Measurements from ENCODE around the gene PRRT2.

PRRT2 gene

DNA sequence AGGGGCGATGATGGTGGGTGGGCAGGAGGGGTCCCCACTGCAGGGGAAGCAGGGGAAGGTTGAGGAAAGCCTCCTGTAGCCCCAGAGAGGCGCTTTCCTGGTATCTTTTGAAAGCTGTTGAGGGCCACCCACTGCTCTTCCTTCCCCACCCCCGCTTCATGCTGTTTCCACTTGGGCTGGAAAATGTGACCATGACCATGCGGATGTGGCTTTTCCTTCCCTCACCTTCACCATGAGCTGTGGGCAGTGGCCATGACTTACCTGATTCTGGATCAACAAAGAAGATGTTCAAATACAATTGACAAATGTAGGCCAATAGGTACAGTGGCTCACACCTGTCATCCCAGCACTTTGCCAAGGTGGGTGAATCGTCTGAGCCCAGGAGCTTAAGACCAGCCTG, 22.1 kb downstream of the PRRT2 start:
- H3K9ac ChIP-seq (ENCODE audit: low read depth, low read length) = no peak overlapping the region
- no peaks in the 10 kb centered on the region for H3K4me1 ChIP-seq (ENCODE audit: control insufficient read depth, insufficient read depth, low read length)
- no peak overlapping the region for H3K4me3 ChIP-seq (ENCODE audit: low read depth, low read length)
- no peaks in the 10 kb centered on the region for H3K27me3 ChIP-seq (ENCODE audit: control insufficient read depth, insufficient read depth, low read length)
- H3K36me3 ChIP-seq (ENCODE audit: control insufficient read depth, insufficient read depth, low read length) = peaks cover 2% of the 10 kb centered on the region
- H3K9me3 ChIP-seq (ENCODE audit: control insufficient read depth, insufficient read depth, low read length) = no peaks in the 10 kb centered on the region

DNA sequence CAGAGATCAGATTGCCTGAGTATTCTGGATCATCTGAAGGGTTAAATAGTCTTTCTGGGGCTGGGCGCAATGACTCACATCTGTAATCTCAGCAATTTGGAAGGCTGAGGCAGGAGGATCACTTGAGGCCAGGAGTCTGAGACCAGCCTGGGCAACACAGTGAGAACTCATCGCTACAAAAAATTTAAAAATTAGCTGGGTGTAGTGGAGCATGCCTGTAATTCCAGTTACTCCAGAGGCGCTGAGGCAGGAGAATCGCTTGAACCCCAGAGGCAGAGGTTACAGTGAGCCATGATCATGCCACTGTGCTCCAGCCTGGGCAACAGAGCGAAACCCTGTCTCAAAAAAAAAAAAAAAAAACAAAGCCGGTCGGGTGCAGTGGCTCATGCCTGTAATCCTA, 23.9 kb downstream of the PRRT2 start:
- H3K4me3 ChIP-seq (ENCODE audit: low read depth, low read length) = no peak overlapping the region

GRCh38 chr16:29836623-29837022, 24.6 kb downstream of the PRRT2 start:
- no peaks in the 10 kb centered on the region for H3K36me3 ChIP-seq (ENCODE audit: control insufficient read depth, insufficient read depth, low read length)
- no peak overlapping the region for H3K4me3 ChIP-seq (ENCODE audit: low read depth, low read length)
- H3K27me3 ChIP-seq (ENCODE audit: control insufficient read depth, insufficient read depth, low read length) = no peaks in the 10 kb centered on the region
- no peaks in the 10 kb centered on the region for H3K9me3 ChIP-seq (ENCODE audit: control insufficient read depth, insufficient read depth, low read length)
- H3K4me1 ChIP-seq (ENCODE audit: control insufficient read depth, insufficient read depth, low read length) = no peaks in the 10 kb centered on the region
- H3K9ac ChIP-seq (ENCODE audit: low read depth, low read length) = no peak overlapping the region

More for the DNA sequence above, 23.9 kb downstream of the PRRT2 start:
- H3K4me1 ChIP-seq (ENCODE audit: control insufficient read depth, insufficient read depth, low read length) = no peaks in the 10 kb centered on the region
- H3K9me3 ChIP-seq (ENCODE audit: control insufficient read depth, insufficient read depth, low read length) = no peaks in the 10 kb centered on the region
- H3K36me3 ChIP-seq (ENCODE audit: control insufficient read depth, insufficient read depth, low read length) = no peaks in the 10 kb centered on the region
- no peak overlapping the region for H3K9ac ChIP-seq (ENCODE audit: low read depth, low read length)
- H3K27me3 ChIP-seq (ENCODE audit: control insufficient read depth, insufficient read depth, low read length) = no peaks in the 10 kb centered on the region

DNA sequence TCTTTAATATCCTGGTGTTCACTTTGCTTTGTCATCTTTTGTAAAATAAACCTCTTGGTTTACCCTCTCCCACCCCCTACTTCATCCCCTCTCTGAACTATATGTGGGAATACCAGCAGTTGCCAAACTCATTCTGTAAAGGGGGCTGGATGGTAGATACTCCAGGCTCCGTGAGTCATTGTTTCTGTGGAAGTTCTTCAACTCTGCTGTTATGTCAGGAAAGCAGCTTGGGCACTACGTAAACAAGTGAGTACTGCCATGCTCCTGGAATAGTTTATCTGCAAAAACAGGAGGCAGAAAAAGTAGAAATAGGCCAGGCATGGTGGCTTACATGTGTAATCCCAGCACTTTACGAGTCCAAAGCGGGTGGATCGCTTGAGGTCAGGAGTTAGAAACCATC, 25.8 kb downstream of the PRRT2 start:
- Histone ChIP-seq H3K4me1 (ENCODE audit: control insufficient read depth, insufficient read depth, low read length) (no peaks in the 10 kb centered on the region), H3K4me3 (ENCODE audit: low read depth, low read length) (no peak overlapping the region), H3K27me3 (ENCODE audit: control insufficient read depth, insufficient read depth, low read length) (no peaks in the 10 kb centered on the region), H3K9ac (ENCODE audit: low read depth, low read length) (no peak overlapping the region), H3K9me3 (ENCODE audit: control insufficient read depth, insufficient read depth, low read length) (no peaks in the 10 kb centered on the region), H3K36me3 (ENCODE audit: control insufficient read depth, insufficient read depth, low read length) (no peaks in the 10 kb centered on the region)

DNA sequence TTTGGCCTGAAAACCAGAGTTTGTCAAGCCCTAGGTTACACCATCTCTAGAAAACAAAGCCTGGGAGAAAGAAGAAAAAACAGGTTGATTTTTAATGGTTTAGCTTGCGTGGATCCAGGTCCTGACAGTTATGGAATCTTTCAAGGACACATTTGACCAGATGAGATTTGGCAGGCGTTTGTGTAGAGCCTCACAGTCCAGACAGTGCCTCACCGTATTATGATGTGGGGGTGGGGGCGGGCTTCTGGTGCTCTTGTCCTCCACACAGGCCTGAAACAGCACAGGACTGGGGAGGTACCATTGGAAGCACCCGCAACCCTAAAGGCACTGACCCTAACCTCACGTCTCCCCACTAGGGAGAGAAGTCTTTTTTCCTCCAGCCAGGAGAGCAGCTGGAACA, 27.8 kb downstream of the PRRT2 start:
- H3K9ac ChIP-seq (ENCODE audit: low read depth, low read length) = no peak overlapping the region

GRCh38 chr16:29840240-29840639, 28.2 kb downstream of the PRRT2 start:
- H3K36me3 ChIP-seq (ENCODE audit: control insufficient read depth, insufficient read depth, low read length) = no peaks in the 10 kb centered on the region
- no peaks in the 10 kb centered on the region for H3K4me1 ChIP-seq (ENCODE audit: control insufficient read depth, insufficient read depth, low read length)
- no peaks in the 10 kb centered on the region for H3K9me3 ChIP-seq (ENCODE audit: control insufficient read depth, insufficient read depth, low read length)
- no peak overlapping the region for H3K9ac ChIP-seq (ENCODE audit: low read depth, low read length)
- no peak overlapping the region for H3K4me3 ChIP-seq (ENCODE audit: low read depth, low read length)
- no peaks in the 10 kb centered on the region for H3K27me3 ChIP-seq (ENCODE audit: control insufficient read depth, insufficient read depth, low read length)

More for the DNA sequence above, 27.8 kb downstream of the PRRT2 start:
- H3K27me3 ChIP-seq (ENCODE audit: control insufficient read depth, insufficient read depth, low read length) = no peaks in the 10 kb centered on the region
- H3K4me3 ChIP-seq (ENCODE audit: low read depth, low read length) = no peak overlapping the region
- H3K9me3 ChIP-seq (ENCODE audit: control insufficient read depth, insufficient read depth, low read length) = no peaks in the 10 kb centered on the region
- H3K4me1 ChIP-seq (ENCODE audit: control insufficient read depth, insufficient read depth, low read length) = no peaks in the 10 kb centered on the region
- no peaks in the 10 kb centered on the region for H3K36me3 ChIP-seq (ENCODE audit: control insufficient read depth, insufficient read depth, low read length)

DNA sequence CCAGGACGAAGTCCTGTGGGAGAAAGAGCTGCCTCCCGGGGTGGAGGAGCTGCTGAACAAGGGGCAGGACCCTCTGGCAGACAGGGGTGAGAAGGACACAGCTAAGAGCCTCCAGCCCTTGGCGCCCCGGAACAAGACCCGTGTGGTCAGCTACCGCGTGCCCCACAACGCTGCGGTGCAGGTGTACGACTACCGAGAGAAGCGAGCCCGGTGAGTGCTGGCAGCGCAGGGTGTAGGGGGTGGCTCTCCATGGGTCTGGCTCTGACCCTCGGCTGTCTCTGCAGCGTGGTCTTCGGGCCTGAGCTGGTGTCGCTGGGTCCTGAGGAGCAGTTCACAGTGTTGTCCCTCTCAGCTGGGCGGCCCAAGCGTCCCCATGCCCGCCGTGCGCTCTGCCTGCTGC, 29.6 kb downstream of the PRRT2 start:
- Histone ChIP-seq H3K36me3 (ENCODE audit: control insufficient read depth, insufficient read depth, low read length) (no peaks in the 10 kb centered on the region), H3K9me3 (ENCODE audit: control insufficient read depth, insufficient read depth, low read length) (no peaks in the 10 kb centered on the region), H3K4me1 (ENCODE audit: control insufficient read depth, insufficient read depth, low read length) (no peaks in the 10 kb centered on the region), H3K9ac (ENCODE audit: low read depth, low read length) (no peak overlapping the region), H3K4me3 (ENCODE audit: low read depth, low read length) (no peak overlapping the region), H3K27me3 (ENCODE audit: control insufficient read depth, insufficient read depth, low read length) (no peaks in the 10 kb centered on the region)

DNA sequence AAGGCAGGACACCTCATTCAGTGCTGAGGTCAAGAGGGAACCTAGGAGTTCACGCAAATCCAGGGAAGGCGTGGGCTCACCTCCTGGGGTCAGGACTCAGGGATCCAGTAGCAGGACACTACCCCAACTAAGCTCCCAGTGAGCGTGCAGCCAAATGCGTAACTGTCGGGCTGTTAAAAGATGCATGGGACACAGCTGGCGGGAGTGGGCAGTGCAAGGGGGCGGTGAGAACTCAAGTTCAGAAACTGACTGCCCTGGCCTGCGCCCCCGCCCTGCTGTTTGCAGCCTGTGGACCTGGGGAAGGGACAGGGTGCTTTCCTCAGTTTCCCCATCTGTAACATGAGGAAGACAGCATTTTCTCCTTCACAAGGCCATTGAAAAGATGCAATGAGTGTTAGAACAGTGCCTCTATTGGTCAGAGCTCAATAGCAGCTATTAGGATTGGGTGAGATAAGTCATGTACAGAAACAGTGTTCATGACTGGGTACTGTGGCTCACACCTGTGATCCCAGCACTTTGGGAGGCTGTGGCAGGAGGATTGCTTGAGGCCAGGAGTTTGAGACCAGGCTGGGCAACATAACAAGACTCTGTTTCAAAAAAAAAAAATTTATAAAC, 30.8 kb downstream of the PRRT2 start:
- H3K4me3 ChIP-seq (ENCODE audit: low read depth, low read length) = no peak overlapping the region
- no peaks in the 10 kb centered on the region for H3K27me3 ChIP-seq (ENCODE audit: control insufficient read depth, insufficient read depth, low read length)
- H3K4me1 ChIP-seq (ENCODE audit: control insufficient read depth, insufficient read depth, low read length) = no peaks in the 10 kb centered on the region
- no peaks in the 10 kb centered on the region for H3K36me3 ChIP-seq (ENCODE audit: control insufficient read depth, insufficient read depth, low read length)
- no peaks in the 10 kb centered on the region for H3K9me3 ChIP-seq (ENCODE audit: control insufficient read depth, insufficient read depth, low read length)
- H3K9ac ChIP-seq (ENCODE audit: low read depth, low read length) = no peak overlapping the region

- H3K4me3 ChIP-seq (ENCODE audit: low read depth, low read length) = no peak overlapping the region
- no peaks in the 10 kb centered on the region for H3K4me1 ChIP-seq (ENCODE audit: control insufficient read depth, insufficient read depth, low read length)
- no peaks in the 10 kb centered on the region for H3K27me3 ChIP-seq (ENCODE audit: control insufficient read depth, insufficient read depth, low read length)
- H3K36me3 ChIP-seq (ENCODE audit: control insufficient read depth, insufficient read depth, low read length) = no peaks in the 10 kb centered on the region
- no peaks in the 10 kb centered on the region for H3K9me3 ChIP-seq (ENCODE audit: control insufficient read depth, insufficient read depth, low read length)
- H3K9ac ChIP-seq (ENCODE audit: low read depth, low read length) = no peak overlapping the region
Measured at GRCh38 chr16:29843931-29844330, 31.9 kb downstream of the PRRT2 start.

- H3K36me3 ChIP-seq (ENCODE audit: control insufficient read depth, insufficient read depth, low read length) = no peaks in the 10 kb centered on the region
- no peak overlapping the region for H3K4me3 ChIP-seq (ENCODE audit: low read depth, low read length)
- no peaks in the 10 kb centered on the region for H3K4me1 ChIP-seq (ENCODE audit: control insufficient read depth, insufficient read depth, low read length)
- no peak overlapping the region for H3K9ac ChIP-seq (ENCODE audit: low read depth, low read length)
- H3K27me3 ChIP-seq (ENCODE audit: control insufficient read depth, insufficient read depth, low read length) = no peaks in the 10 kb centered on the region
- no peaks in the 10 kb centered on the region for H3K9me3 ChIP-seq (ENCODE audit: control insufficient read depth, insufficient read depth, low read length)
Measured at GRCh38 chr16:29844575-29845331, 32.8 kb downstream of the PRRT2 start.

DNA sequence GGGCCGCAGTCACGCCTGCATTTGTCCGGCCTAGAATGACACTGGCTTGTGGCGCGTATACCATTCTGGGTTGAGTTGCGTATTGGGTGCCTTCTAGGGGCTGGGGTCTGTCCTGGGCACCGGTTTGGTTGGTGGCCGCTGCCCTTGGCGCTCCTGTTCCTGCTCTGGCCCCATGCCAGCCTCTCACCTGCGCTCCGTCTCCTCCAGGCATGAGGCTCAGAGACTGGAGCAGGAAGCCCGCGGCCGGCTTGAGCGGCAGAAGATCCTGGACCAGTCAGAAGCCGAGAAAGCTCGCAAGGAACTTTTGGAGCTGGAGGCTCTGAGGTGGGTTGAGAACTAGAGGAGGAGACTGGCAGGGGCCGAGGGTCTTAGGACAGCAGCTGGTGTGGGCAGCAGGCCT, 33.7 kb downstream of the PRRT2 start:
- Histone ChIP-seq H3K9me3 (ENCODE audit: control insufficient read depth, insufficient read depth, low read length) (no peaks in the 10 kb centered on the region), H3K9ac (ENCODE audit: low read depth, low read length) (no peak overlapping the region), H3K27me3 (ENCODE audit: control insufficient read depth, insufficient read depth, low read length) (no peaks in the 10 kb centered on the region), H3K36me3 (ENCODE audit: control insufficient read depth, insufficient read depth, low read length) (no peaks in the 10 kb centered on the region), H3K4me1 (ENCODE audit: control insufficient read depth, insufficient read depth, low read length) (no peaks in the 10 kb centered on the region), H3K4me3 (ENCODE audit: low read depth, low read length) (no peak overlapping the region)
